ENCODE results near the gene TRAPPC8.

DNA sequence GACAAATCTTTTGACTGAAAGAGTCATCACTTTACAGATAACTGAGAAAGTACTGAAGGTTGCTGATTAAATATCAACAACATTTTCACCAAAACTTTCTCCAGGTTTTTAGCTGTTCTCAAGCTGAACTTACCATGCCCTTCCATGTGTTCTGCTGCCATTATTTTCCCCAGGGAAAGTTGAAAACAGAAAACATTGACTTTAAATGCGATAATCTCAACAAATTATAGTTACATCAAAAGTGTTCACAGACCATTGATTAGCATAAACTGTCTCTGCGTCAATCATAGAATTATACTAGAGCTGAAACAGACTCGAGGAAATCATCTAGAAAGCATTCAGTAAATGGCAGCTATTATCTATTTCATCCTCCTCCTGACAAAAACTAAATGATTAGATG lies 51.4 kb downstream of the TRAPPC8 start:
- TF ChIP-seq SIN3A (IDR thresholded peaks at IDR 0.05; ENCODE audit: borderline replicate concordance, insufficient read depth, low read length) (no peak), TAF1 (IDR thresholded peaks at IDR 0.05; ENCODE audit: borderline replicate concordance, insufficient read depth, low read length) (no peak)
- TF ChIP-seq, protein P1, sequence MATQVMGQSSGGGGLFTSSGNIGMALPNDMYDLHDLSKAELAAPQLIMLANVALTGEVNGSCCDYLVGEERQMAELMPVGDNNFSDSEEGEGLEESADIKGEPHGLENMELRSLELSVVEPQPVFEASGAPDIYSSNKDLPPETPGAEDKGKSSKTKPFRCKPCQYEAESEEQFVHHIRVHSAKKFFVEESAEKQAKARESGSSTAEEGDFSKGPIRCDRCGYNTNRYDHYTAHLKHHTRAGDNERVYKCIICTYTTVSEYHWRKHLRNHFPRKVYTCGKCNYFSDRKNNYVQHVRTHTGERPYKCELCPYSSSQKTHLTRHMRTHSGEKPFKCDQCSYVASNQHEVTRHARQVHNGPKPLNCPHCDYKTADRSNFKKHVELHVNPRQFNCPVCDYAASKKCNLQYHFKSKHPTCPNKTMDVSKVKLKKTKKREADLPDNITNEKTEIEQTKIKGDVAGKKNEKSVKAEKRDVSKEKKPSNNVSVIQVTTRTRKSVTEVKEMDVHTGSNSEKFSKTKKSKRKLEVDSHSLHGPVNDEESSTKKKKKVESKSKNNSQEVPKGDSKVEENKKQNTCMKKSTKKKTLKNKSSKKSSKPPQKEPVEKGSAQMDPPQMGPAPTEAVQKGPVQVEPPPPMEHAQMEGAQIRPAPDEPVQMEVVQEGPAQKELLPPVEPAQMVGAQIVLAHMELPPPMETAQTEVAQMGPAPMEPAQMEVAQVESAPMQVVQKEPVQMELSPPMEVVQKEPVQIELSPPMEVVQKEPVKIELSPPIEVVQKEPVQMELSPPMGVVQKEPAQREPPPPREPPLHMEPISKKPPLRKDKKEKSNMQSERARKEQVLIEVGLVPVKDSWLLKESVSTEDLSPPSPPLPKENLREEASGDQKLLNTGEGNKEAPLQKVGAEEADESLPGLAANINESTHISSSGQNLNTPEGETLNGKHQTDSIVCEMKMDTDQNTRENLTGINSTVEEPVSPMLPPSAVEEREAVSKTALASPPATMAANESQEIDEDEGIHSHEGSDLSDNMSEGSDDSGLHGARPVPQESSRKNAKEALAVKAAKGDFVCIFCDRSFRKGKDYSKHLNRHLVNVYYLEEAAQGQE (IDR thresholded peaks at IDR 0.05; ENCODE audit: insufficient read depth in 1 of 2, low read depth in 2 of 2, low read length in 2 of 2): no peak
